Measurements from ENCODE around the gene CYP21A2.

The CYP21A2 gene

DNA sequence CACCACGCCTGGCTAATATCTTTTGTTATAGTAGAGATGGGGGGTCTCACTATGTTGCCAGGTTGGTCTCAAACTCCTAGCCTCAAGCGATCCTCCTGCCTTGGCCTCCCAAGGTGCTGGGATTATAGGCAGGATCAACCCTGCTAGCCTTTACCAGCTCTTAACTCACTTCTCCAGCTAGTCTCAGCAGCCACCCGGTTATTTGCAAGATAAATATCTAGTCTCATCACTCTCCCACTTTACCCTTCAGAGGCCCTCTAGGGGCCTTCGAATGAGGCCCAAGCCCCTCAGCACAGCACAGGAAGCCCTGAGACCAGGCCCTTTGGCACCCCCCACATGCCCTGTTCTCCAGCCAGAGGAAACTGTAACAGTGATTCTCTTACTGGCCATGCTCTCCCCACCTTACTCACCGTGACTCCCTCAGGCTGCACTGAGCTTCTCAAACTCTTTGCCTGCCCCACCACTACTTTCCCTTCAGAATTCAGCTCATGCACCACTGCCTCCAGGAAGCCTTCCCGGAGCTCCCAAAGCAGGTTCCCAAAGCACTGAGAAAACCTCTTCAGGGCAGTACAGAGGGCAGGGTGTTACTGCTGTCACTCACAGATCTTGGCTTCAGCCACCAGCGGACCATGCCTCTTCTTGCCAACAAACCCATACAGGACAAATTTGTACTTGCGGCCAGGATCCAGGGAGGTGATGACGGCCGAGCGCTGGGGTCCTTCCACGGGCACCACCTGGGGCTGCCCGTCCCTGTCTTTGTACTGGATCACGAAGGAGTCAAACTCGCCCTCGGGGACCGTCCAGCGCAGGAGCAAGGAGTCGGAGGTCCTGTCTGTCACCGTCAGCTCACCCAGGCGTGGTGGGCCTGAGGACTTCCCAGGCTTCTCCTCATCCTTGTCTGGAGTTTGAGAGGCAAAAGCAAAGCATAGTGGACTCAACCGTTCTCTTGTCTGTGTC is 45.9 kb downstream of the CYP21A2 start:
- no peak for DNase-seq (ENCODE audit: low spot score)

DNA sequence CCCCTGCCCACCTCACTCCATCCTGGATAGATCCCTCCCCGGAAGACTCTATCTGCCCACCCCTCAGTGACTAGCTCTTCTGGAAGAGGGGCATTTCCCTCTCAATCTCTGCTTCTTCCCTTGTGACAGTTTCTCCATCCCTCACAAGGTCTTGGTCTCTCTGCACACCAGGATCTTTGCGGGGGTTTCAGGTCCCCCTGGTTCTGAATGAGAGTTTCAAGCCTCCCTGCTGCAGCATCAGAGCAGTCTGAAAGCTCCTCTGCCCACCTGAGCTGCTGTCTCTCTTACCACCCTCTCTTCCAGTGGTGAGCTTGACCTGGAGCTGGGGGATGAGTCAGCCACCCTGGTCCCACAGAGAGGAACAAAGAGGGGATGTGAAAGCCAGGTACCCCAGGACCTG is 46.6 kb downstream of the CYP21A2 start:
- no peak for DNase-seq (ENCODE audit: low spot score)

DNA sequence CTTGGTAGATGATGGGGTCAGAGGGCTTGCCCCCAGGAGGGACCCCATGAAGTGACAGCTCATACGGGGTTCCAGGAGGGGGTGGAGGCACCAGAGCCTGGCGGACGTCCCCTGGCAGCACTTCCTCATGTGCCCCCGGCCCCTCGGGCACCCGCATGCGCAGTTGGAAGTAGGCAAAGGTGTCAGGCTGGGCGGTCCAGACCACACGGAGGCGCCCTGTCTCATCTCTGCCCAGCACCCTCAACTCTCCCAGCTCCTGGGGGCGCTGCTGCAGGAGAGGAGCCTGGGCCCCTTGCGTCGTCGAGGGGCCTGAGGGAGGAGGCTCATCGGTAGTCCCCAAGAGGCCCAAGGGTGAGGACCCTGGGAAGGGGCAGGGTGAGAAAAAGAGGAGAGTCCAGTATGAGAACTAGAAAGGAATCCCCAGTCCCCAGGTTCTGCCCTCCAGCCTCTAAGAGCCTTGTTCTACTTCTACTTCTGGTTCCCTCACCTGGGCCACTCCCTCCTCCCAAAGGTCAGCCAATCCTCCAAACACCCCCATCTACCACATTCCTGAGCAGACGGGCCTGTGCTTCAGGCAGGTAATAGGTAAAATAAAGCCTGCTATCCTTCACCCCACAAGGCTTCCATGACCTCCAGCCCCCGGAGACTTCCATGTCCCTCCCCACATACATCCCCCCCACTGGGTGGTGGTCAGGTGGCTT is 47.7 kb downstream of the CYP21A2 start:
- no peak for DNase-seq (ENCODE audit: low spot score)

DNA sequence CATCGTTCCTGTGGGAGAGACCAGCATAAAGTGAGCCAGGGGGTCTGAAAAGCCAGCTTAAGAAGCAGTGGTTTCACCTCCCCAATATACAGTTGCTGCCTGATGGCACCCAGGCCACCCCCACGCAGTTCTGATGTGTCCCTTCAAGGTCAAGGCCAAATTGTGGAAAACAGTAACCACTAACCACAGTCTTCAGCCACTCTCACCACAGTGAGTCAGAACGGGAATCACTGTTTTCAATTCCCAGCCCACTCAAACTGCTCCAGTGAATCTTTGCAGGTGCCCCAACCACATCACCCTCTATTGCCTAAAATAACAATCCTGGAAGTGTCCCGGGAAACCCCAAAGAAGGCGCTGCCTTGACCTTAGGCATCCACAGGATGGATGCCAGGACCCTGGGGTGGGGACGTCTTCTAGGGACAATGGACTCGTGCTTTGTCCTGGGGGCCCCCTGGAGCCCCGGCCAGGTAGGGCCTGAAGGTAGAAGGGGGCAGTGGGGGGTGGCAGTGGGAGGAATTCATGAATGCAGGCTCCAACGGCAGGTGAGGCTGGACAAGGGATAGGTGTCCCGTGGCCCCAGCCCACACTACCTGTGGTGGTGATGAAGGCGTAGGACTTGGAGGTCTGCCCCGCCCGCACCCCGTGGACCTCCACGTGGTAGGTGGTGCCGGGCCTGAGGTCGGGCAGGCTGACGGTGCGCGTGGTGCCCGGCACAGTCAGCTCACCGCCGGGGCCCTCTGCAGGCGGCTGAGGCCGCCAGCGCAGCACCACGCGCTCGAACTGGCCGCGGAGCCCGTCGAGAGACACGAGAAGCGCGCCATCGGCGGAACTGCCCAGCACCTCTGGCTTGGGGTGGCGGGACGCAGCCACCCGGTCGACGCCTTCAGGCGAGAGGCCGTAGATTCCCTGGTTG is 48.7 kb downstream of the CYP21A2 start:
- no peak for DNase-seq (ENCODE audit: low spot score)

DNA sequence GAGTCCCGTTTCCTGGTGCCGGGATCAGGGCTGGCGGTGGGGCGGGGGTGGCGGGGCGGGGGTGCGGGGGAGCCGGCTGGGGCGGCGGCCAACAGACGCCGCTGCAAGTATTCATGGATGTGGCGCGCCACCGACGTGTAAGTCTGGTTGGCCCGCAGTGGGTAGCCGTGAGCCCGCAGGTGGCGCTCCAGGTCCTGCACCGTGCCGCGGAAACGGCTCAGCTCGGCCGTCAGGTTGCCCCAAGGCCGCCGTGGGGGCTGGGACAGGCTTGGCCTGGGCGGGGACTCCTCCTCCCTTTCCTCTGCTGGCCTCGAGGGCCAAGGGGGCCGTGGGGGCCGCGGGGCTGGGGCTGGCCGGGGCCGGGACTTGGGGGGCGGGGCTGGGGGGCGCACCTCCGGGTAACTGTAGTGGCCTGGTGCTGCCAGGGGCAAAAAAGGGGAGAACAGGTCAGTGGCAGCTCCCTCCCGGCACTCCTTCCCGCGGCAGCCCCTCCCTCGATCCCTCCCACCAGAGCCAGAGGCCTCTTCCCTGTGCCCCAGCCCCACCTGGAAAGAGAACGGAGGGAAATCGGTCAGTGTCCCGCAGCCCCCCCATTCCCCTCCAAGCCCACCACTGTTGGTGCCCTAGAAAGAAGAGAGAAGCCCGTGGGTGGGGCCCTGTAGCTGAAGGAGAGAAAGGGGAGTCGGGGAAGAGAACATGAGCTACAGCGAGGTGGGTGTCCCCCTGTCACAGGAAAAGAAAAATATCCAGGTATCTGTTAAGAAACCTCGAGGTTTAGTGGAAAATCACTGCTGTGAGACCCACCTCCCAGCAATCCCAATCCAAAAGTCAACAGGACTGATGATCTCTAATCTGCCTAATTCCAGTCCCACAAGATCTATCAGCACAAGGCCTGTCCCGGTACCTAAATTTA is 49.6 kb downstream of the CYP21A2 start:
- no peak for DNase-seq (ENCODE audit: low spot score)

DNA sequence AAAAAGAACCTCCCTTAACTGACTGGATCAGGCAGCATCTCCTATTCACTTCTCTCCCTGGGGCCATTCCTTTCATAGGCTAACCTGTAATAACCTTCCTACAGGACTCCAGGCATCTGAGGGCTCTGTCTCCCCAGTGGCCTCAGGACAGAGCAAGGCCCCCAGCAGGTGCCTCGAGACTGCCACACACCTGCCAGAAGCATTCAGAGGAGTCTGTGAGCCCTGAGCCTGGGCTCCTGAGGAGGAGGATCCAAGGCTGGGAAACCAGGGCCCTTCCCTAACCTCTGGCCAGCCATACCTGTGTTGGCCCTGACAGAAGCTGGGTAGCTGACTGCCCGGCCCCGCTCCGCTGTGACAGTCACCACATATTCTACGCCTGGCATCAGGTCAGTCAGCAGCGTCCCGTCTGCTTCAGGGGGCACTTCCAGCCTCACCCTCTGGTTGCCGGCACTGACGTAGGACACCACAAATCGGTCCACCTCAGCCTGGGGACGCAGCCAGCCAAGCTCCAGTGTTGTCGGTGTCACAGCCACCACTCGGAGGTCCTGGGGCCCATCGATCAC is 50.4 kb downstream of the CYP21A2 start:
- DNase-seq (ENCODE audit: low spot score): no peak

DNA sequence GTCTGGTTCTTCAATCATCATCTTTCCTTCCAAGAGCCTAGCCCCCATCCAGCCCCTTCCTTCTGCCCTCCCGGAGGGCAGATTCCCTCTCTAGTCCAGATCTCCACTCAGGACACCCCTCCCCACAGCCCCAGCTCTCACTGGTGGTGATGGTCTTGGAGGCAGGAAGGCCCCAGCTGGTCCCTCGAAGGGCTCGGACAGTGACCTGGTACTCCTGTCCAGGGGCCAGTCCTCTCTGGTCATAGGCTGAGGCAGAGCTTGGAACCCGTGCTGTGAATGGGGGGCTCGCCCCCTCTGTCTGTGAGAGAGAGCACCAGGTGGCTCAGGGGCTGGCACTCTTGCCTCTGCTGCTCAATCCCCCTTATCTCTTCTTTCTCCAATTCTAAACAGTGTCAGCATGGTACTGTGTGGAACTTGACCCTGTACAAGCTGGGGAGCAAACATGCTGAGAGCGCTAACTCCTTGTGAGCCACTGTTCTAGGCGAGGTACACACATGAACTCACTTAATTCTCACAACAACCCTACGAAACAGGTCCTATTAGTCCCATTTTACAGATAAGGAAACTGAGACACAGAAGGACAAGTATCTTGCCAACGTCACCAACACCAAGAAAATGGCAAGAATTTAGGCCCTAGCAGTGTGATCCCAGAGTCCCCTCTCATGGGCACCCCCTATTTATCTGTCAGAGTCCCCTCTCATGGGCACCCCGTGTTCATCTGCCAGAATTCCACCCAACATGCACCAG is 51.0 kb downstream of the CYP21A2 start:
- DNase-seq (ENCODE audit: low spot score): no peak
